Measurements from ENCODE around the gene HS1BP3.

DNA sequence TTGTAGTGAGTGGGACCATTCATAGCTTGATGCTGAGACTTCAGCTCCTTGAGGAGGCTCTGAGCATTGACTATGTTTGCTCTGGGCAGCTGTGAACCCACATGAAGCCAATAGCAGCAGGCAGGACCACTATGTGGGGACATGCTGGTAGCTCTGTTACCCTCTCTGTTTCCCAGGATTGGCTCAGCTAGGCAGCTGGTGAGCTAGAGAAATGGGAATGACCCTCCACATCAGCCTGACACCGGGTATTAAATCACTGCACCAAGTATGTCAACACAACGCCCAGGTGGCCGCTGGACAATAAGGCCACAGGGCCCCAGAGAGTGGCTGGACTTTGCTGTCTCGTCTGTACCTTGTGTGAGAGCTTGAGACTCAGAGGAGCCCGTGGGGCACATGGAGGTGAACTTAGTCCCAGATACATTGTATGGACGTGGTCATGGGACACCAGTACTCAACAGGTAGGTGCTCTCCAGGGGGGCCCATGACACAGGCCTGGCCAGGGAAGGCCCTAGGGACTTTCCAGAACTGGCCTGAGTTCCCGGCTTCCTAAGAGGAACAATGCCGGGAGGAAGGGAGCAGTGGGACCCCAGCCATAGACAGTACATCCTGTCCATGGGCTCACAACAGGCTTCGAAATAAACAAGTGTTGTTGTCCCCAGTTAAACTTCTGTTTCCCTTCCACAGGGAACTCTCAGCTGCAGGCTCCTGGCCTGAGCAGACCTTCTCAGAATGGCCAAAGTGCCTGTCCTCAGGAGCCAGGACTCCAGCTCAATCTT, 35.2 kb downstream of the HS1BP3 start:
- no peak for TF ChIP-seq POLR2A (IDR thresholded peaks at IDR 0.05)
- TF ChIP-seq, protein P1, sequence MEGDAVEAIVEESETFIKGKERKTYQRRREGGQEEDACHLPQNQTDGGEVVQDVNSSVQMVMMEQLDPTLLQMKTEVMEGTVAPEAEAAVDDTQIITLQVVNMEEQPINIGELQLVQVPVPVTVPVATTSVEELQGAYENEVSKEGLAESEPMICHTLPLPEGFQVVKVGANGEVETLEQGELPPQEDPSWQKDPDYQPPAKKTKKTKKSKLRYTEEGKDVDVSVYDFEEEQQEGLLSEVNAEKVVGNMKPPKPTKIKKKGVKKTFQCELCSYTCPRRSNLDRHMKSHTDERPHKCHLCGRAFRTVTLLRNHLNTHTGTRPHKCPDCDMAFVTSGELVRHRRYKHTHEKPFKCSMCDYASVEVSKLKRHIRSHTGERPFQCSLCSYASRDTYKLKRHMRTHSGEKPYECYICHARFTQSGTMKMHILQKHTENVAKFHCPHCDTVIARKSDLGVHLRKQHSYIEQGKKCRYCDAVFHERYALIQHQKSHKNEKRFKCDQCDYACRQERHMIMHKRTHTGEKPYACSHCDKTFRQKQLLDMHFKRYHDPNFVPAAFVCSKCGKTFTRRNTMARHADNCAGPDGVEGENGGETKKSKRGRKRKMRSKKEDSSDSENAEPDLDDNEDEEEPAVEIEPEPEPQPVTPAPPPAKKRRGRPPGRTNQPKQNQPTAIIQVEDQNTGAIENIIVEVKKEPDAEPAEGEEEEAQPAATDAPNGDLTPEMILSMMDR (IDR thresholded peaks at IDR 0.05 in 8 of 11, conservative IDR thresholded peaks at IDR 0.05 in 3 of 11): no peak

All from spleen (tissue), 7 donors.